ENCODE results near the gene ADAMTS4. TPM values are rescaled to one million over a fixed set of nuclear protein-coding genes. Genes with fewer than 3 reads are reported as not detected.
"Not testable (repeated sequence)": the region's sequence is repeated elsewhere in the genome, so short reads cannot be mapped to it uniquely, and the experiment has no call there.

ADAMTS4 gene
- 100 to 1,000 TPM in 1 of 3 donors, 10 to 100 TPM in 1, 1 to 10 TPM in 1; 5.9 to 188 (median 37.3) TPM for polyA plus RNA-seq

- 43 to 75% (median 45%) methylated on average over 11 of the region's 11 CpGs for WGBS, 3 donors
- peak within 1 kb of the TSS; percentile 97 for H3K27ac ChIP-seq (ENCODE audit: low read depth, low read length)
Observed at GRCh38 chr1:161198897-161199431, at the start of gene ADAMTS4. Gene ADAMTS4, minus strand, starts transcription at chr1:161199054. Its CDS starts 427 bp downstream, at chr1:161198627.

GRCh38 chr1:161244888-161245287 is 46.0 kb upstream of the ADAMTS4 start:
- H3K27ac ChIP-seq (ENCODE audit: low read depth, low read length) = no peak overlapping the region
- WGBS, 3 donors = 45 to 94% (median 90%) methylated on average over 4 of the region's 4 CpGs

- 45 to 86% (median 76%) methylated on average over 2 of the region's 2 CpGs for WGBS, 3 donors
Observed at GRCh38 chr1:161242313-161242712, 43.5 kb upstream of the ADAMTS4 start.

GRCh38 chr1:161241682-161242081 is 42.8 kb upstream of the ADAMTS4 start:
- WGBS, 3 donors = 61 to 91% (median 69%) methylated on average over 3 of the region's 3 CpGs

More at GRCh38 chr1:161242313-161242712, 43.5 kb upstream of the ADAMTS4 start:
- H3K27ac ChIP-seq (ENCODE audit: low read depth, low read length) = no peak overlapping the region

GRCh38 chr1:161238039-161238473 is 39.2 kb upstream of the ADAMTS4 start, which contains the start of gene NR1I3:
Gene NR1I3, minus strand, starts transcription at chr1:161238203. Its CDS starts 1,638 bp downstream, at chr1:161236565.
- H3K27ac ChIP-seq (ENCODE audit: low read depth, low read length) = no peak within 1 kb of the TSS
- 67 to 73% (median 69%) methylated on average over 4 of the region's 4 CpGs for WGBS, 3 donors

More at GRCh38 chr1:161241682-161242081, 42.8 kb upstream of the ADAMTS4 start:
- no peak overlapping the region for H3K27ac ChIP-seq (ENCODE audit: low read depth, low read length)

- WGBS, 3 donors = 80 to 86% (median 86%) methylated on average over 5 of the region's 5 CpGs
- H3K27ac ChIP-seq (ENCODE audit: low read depth, low read length) = no peak overlapping the region
Observed at GRCh38 chr1:161235957-161236775, 37.3 kb upstream of the ADAMTS4 start.

GRCh38 chr1:161233102-161233501 is 34.2 kb upstream of the ADAMTS4 start:
- 83 to 88% (median 85%) methylated on average over 9 of the region's 9 CpGs for WGBS, 3 donors
- no peak overlapping the region for H3K27ac ChIP-seq (ENCODE audit: low read depth, low read length)

GRCh38 chr1:161230762-161231161 is 31.9 kb upstream of the ADAMTS4 start:
- H3K27ac ChIP-seq (ENCODE audit: low read depth, low read length) = no peak overlapping the region
- 95 to 96% (median 96%) methylated on average over 7 of the region's 7 CpGs for WGBS, 3 donors

- WGBS, 3 donors = 57 to 75% (median 72%) methylated on average over 3 of the region's 3 CpGs
- H3K27ac ChIP-seq (ENCODE audit: low read depth, low read length) = no peak overlapping the region
Observed at GRCh38 chr1:161229896-161230295, 31.0 kb upstream of the ADAMTS4 start.

- no peak overlapping the region for H3K27ac ChIP-seq (ENCODE audit: low read depth, low read length)
- 76 to 92% (median 79%) methylated on average over 7 of the region's 7 CpGs for WGBS, 3 donors
Observed at GRCh38 chr1:161228032-161228431, 29.2 kb upstream of the ADAMTS4 start.

GRCh38 chr1:161227196-161227871 is 28.5 kb upstream of the ADAMTS4 start:
- WGBS, 3 donors = 40 to 44% (median 41%) methylated on average over 11 of the region's 11 CpGs
- no peak overlapping the region for H3K27ac ChIP-seq (ENCODE audit: low read depth, low read length)

- 44 to 68% (median 62%) methylated on average over 3 of the region's 3 CpGs for WGBS, 3 donors
- H3K27ac ChIP-seq (ENCODE audit: low read depth, low read length) = no peak overlapping the region
Observed at GRCh38 chr1:161226759-161227158, 27.9 kb upstream of the ADAMTS4 start.

GRCh38 chr1:161226320-161226711 is 27.5 kb upstream of the ADAMTS4 start:
- 8 to 16% (median 12%) methylated on average over 15 of the region's 15 CpGs for WGBS, 3 donors

GRCh38 chr1:161225534-161226319 is 26.9 kb upstream of the ADAMTS4 start, which contains the start of gene TOMM40L:
Gene TOMM40L, plus strand, starts transcription at chr1:161226060. Its CDS starts 430 bp downstream, at chr1:161226490.
- H3K27ac ChIP-seq (ENCODE audit: low read depth, low read length) = no peak within 1 kb of the TSS
- WGBS, 3 donors = 4 to 11% (median 6%) methylated on average over 16 of the region's 16 CpGs

More at GRCh38 chr1:161226320-161226711, 27.5 kb upstream of the ADAMTS4 start:
- no peak overlapping the region for H3K27ac ChIP-seq (ENCODE audit: low read depth, low read length)

- H3K27ac ChIP-seq (ENCODE audit: low read depth, low read length) = no peak overlapping the region
- WGBS, 3 donors = 57 to 72% (median 60%) methylated on average over 7 of the region's 7 CpGs
Observed at GRCh38 chr1:161225178-161225533, 26.3 kb upstream of the ADAMTS4 start.

- not testable (repeated sequence) for H3K27ac ChIP-seq (ENCODE audit: low read depth, low read length)
- WGBS, 3 donors = 79 to 91% (median 86%) methylated on average over 10 to 13 of the region's 13 CpGs
Observed at GRCh38 chr1:161224695-161225087, 25.8 kb upstream of the ADAMTS4 start.

GRCh38 chr1:161223805-161224694 is 25.2 kb upstream of the ADAMTS4 start:
- H3K27ac ChIP-seq (ENCODE audit: low read depth, low read length) = no peak overlapping the region
- whole genome bisulfite sequencing, 3 donors = 71 to 95% (median 93%) methylated on average over 7 of the region's 7 CpGs
